ENCODE results near the gene ZBED1.

ZBED1 gene

DNA sequence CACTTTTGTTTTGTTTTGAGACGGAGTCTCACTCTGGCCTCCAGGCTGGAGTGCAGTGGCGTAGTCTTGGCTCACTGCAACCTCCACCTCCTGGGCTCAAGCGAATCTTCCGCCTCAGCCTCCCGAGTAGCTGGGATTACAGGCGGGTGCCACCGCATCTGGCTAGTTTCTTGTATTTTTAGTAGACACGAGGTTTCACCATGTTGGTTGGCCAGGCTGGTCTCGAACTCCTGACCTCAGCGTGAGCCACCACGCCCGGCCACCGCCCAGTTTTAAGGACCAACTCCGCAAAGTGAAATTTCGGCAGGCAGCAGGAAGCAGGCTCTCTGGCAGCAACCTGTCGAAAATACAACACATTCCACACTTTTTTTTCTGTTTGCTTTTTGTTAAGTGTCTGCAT lies 13.4 kb downstream of the ZBED1 start:
- peaks cover 42% of the 10 kb centered on the region for H3K36me3 ChIP-seq (ENCODE audit: low read depth)

DNA sequence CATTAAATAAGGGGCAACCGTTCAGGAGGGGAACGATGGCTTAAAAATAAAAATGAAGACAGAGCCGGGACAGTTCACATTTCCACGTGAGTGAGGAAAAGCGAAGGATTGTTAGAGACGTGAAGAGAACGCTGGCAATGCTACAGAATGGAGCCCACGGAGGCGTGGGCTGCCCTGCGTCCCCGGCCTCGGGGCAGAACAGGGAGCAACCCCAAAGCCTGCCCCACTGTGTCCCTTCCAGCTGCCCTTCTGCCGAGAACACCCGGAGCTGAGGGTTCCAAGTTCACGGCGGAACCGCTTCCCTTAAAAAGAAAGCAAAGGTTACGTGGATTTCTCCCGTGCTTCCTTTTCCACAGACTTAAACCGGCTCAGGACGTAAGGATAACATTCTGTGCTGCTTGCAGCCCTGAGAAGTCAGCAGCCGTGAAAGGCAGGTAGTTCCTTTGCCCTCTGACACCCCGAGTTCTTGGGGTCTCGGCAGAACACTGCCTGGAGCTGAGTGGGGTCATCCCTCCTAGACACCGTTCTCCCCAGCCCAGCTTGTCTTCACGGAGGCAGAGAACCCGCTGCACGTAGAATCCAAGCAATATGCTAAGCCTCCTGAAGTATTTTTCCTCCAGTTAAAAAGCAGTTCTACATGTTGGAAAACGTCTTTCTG lies 14.2 kb downstream of the ZBED1 start:
- H3K27ac ChIP-seq (ENCODE audit: poor library complexity, severe bottlenecking) = no peak overlapping the region
- no peaks in the 10 kb centered on the region for H3K9me3 ChIP-seq (ENCODE audit: severe bottlenecking)
- no peaks in the 10 kb centered on the region for H3K27me3 ChIP-seq (ENCODE audit: insufficient read depth, poor library complexity, severe bottlenecking)
- peaks cover 5% of the 10 kb centered on the region for H3K4me1 ChIP-seq (ENCODE audit: insufficient read depth, poor library complexity, severe bottlenecking)
- TF ChIP-seq, protein P1, sequence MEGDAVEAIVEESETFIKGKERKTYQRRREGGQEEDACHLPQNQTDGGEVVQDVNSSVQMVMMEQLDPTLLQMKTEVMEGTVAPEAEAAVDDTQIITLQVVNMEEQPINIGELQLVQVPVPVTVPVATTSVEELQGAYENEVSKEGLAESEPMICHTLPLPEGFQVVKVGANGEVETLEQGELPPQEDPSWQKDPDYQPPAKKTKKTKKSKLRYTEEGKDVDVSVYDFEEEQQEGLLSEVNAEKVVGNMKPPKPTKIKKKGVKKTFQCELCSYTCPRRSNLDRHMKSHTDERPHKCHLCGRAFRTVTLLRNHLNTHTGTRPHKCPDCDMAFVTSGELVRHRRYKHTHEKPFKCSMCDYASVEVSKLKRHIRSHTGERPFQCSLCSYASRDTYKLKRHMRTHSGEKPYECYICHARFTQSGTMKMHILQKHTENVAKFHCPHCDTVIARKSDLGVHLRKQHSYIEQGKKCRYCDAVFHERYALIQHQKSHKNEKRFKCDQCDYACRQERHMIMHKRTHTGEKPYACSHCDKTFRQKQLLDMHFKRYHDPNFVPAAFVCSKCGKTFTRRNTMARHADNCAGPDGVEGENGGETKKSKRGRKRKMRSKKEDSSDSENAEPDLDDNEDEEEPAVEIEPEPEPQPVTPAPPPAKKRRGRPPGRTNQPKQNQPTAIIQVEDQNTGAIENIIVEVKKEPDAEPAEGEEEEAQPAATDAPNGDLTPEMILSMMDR (IDR thresholded peaks at IDR 0.05; ENCODE audit: poor library complexity, severe bottlenecking) = no peak
- DNase-seq (ENCODE audit: low spot score) (peak; percentile 61), ATAC-seq (ENCODE audit: low read depth) (no peak)
- no peak overlapping the region for H3K4me3 ChIP-seq (ENCODE audit: severe bottlenecking)
- peaks cover 42% of the 10 kb centered on the region for H3K36me3 ChIP-seq (ENCODE audit: low read depth)

More for the DNA sequence above, 13.4 kb downstream of the ZBED1 start:
- H3K4me3 ChIP-seq (ENCODE audit: severe bottlenecking) = no peak overlapping the region
- peaks cover 5% of the 10 kb centered on the region for H3K4me1 ChIP-seq (ENCODE audit: insufficient read depth, poor library complexity, severe bottlenecking)
- no peaks in the 10 kb centered on the region for H3K9me3 ChIP-seq (ENCODE audit: severe bottlenecking)
- TF ChIP-seq, protein P1 (IDR thresholded peaks at IDR 0.05; ENCODE audit: poor library complexity, severe bottlenecking) = no peak
- no peak overlapping the region for H3K27ac ChIP-seq (ENCODE audit: poor library complexity, severe bottlenecking)
- ATAC-seq (ENCODE audit: low read depth) = no peak
- peak; percentile 47 for DNase-seq (ENCODE audit: low spot score)
- H3K27me3 ChIP-seq (ENCODE audit: insufficient read depth, poor library complexity, severe bottlenecking) = no peaks in the 10 kb centered on the region

DNA sequence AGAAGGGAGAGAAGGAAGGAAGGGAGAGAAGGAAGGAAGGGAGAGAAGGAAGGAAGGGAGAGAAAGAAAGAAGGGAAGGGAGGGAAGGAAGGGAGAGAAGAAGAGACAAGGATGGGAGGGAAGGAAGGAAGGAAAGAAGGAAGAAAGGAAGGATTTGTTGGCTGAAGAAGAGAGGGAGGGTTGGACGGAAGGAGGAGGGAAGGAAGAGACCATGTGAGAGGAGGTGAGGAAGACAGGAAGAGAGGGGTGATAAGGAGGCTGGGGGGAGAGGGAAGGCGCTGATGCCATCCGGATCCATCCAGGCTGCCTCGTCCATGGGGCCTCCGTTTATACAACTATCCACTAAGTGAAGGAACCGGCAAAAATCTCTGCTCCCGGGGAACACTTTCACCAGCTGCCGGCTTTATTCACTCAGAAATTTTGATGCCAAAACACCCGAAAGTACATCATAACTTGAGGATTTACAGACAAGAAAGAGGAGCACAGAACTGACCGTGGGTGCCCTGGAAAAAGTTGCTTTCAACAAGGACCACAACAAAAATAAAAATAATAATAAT lies 14.9 kb downstream of the ZBED1 start:
- DNase-seq (ENCODE audit: low spot score) = peak; percentile 35
- H3K4me3 ChIP-seq (ENCODE audit: severe bottlenecking) = no peak overlapping the region

DNA sequence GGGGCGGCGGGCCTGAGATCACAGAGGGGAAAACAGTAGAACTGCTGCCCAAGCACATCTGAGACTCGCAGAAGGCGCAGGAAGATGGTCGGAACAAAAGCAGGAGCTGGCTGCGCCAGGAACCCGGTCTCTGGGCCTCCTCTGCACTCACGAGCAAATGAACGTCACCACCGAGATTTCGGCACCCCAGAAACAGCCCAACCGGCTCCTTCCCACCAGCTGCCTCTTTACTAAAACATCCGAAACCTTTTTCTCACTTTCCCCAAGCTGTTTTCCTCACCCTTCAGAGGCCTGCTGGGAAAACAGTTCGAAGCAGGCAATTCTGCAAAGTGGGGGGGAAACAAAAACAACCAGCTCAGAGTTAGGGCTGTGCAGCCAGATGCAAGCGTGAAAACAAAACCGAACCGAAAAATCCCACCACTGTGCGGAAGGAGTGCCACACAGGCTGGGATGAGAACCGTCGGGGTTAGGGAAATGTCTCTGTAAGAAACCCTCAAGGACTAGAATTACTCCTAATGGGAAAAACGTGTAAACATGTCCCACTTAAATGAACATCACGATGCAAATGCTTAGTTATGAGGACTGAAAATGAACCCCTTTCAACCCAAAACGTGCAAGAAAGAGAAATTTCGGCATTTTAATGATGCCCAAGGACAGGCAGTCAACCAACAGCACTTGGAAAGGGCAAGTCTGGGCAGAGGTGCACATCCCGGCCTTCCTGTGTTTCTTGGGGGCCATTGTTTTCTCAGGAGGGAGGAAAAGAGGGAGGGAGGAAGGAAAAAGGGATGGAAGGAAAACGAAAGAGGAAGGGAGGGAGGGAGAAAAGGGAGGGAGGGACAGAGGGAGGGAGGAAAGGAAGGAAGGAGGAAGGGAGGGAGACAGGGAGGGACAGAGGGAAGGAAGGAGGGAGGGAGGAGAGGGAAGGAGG lies 15.8 kb downstream of the ZBED1 start:
- no peaks in the 10 kb centered on the region for H3K9me3 ChIP-seq (ENCODE audit: severe bottlenecking)
- H3K4me3 ChIP-seq (ENCODE audit: severe bottlenecking) = no peak overlapping the region
- peak; percentile 69 for ATAC-seq (ENCODE audit: low read depth)
- peak overlapping the region; percentile 28 for H3K27ac ChIP-seq (ENCODE audit: poor library complexity, severe bottlenecking)
- H3K36me3 ChIP-seq (ENCODE audit: low read depth) = peaks cover 39% of the 10 kb centered on the region
- TF ChIP-seq, protein P1 (IDR thresholded peaks at IDR 0.05; ENCODE audit: poor library complexity, severe bottlenecking) = no peak
- DNase-seq (ENCODE audit: low spot score) = peak; percentile 38
- H3K4me1 ChIP-seq (ENCODE audit: insufficient read depth, poor library complexity, severe bottlenecking) = peaks cover 5% of the 10 kb centered on the region
- H3K27me3 ChIP-seq (ENCODE audit: insufficient read depth, poor library complexity, severe bottlenecking) = no peaks in the 10 kb centered on the region

More for the DNA sequence above, 14.9 kb downstream of the ZBED1 start:
- no peak for ATAC-seq (ENCODE audit: low read depth)
- TF ChIP-seq, protein P1 (IDR thresholded peaks at IDR 0.05; ENCODE audit: poor library complexity, severe bottlenecking) = no peak
- Histone ChIP-seq H3K4me1 (ENCODE audit: insufficient read depth, poor library complexity, severe bottlenecking) (peaks cover 5% of the 10 kb centered on the region), H3K27me3 (ENCODE audit: insufficient read depth, poor library complexity, severe bottlenecking) (no peaks in the 10 kb centered on the region), H3K36me3 (ENCODE audit: low read depth) (peaks cover 44% of the 10 kb centered on the region), H3K9me3 (ENCODE audit: severe bottlenecking) (no peaks in the 10 kb centered on the region), H3K27ac (ENCODE audit: poor library complexity, severe bottlenecking) (peak overlapping the region; percentile 28)
